ENCODE measurements around the gene PRKAG1.

DNA sequence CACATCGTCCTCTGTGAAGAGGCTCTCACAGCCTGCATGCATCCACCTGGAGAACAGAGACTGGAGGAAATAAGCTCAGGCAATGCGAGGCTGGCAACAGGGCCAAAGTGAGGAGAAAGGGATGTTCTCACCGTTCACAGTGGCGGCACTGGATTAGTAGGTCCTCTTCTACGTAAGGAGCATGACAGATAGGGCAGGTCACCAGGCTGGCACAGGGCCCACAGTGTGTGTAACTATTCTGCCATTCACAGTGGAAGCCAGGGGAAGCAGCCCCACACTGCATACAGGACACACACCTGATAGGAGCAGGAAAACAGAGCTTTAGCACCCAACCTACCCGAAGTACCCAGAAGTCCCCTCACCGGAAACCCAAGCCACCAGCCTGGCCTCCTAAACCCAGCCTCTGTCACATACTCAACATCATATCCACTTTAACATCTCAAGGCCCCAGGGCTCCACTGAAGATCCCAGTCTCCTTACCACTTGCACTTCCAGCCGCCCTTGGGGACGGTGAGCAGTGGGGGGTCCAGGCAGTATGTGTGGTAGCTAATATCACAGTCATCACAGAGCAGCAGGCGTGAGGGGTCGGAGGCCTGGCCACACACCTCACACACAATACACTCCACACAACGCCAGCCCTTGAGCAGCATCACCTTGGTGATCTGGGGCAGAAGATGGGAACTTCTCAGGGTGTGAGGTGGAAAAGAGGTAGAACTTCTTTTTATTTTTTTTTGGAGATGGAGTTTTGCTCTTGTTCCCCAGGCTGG, 27.7 kb upstream of the PRKAG1 start:
- TF ChIP-seq, protein P1, sequence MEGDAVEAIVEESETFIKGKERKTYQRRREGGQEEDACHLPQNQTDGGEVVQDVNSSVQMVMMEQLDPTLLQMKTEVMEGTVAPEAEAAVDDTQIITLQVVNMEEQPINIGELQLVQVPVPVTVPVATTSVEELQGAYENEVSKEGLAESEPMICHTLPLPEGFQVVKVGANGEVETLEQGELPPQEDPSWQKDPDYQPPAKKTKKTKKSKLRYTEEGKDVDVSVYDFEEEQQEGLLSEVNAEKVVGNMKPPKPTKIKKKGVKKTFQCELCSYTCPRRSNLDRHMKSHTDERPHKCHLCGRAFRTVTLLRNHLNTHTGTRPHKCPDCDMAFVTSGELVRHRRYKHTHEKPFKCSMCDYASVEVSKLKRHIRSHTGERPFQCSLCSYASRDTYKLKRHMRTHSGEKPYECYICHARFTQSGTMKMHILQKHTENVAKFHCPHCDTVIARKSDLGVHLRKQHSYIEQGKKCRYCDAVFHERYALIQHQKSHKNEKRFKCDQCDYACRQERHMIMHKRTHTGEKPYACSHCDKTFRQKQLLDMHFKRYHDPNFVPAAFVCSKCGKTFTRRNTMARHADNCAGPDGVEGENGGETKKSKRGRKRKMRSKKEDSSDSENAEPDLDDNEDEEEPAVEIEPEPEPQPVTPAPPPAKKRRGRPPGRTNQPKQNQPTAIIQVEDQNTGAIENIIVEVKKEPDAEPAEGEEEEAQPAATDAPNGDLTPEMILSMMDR (IDR thresholded peaks at IDR 0.05; ENCODE audit: insufficient read depth, low read depth, low read length) = no peak
- no peak for TF ChIP-seq EZH2 (IDR thresholded peaks at IDR 0.05; ENCODE audit: insufficient read depth, low read length)

All from astrocyte (in vitro differentiated cells and primary cell).